NCI-H1694 (cell line): ENCODE data around the gene IL26.

Experiments
- DNase-seq: peaks from one replicate; lab custom pipeline; 2025; lab: John Stamatoyannopoulos, UW

IL26 gene, protein sequence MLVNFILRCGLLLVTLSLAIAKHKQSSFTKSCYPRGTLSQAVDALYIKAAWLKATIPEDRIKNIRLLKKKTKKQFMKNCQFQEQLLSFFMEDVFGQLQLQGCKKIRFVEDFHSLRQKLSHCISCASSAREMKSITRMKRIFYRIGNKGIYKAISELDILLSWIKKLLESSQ

DNA sequence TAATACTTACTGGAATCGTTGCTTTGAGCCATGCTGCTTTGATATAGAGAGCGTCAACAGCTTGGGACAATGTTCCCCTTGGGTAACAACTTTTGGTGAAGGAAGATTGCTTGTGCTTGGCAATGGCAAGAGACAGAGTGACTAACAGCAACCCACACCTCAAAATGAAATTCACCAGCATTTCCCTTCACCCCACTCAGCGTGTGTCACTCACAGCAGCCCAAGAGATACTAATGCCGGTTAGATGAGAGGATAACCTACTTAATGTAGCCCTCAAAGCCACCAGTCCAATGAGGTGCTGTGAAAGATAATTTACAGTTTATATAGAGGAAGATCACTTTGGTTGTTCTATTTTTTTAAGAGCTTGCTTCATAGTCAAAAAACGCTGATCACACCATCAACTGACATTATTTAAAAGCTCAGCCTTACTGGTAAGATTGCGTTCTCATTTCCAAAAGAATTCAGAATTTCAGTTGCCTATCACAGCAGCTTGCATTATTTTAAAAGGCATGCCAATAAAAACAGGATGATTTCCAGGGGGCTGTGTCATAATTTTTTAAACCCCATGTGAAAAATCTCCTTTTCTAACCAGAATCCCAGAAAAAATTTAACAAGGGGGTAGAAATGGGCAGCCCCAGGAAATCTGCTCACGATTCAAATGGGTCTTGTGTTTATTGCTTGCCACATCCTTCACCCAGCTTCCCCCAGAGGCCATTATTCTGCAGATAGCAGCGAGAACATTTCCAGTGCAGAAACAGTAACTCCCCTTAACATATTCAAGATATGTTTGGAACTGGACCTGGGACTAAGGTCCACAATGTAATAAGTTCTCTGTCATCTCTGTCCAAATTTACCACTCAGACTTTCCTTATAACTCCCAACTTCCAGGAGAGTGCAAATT, at the start of gene IL26:
TSS of gene IL26 (minus strand) at position 235 of the 901 bp plus-strand sequence. CDS start at position 181, 54 bp downstream.
- DNase-seq, result no peak

DNA sequence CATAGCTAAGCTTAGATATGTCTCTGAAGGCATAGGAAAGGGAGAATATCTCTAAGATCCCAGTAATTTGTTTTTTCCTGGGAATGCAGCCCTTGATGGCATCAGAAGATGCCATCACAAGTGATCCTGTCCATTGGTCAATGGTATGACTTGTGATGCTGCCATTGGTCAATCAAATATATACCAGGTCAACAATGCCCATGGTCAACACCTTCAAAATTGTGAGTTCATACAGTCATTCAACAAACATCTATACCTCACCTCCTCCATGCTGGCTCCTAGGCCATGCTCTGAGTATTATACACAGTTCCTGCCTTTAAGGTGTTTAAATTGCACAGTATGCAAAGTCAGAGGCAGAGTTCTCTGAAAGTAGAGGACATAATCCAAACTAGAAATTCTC, 47.1 kb upstream of the IL26 start:
- no peak for DNase-seq

DNA sequence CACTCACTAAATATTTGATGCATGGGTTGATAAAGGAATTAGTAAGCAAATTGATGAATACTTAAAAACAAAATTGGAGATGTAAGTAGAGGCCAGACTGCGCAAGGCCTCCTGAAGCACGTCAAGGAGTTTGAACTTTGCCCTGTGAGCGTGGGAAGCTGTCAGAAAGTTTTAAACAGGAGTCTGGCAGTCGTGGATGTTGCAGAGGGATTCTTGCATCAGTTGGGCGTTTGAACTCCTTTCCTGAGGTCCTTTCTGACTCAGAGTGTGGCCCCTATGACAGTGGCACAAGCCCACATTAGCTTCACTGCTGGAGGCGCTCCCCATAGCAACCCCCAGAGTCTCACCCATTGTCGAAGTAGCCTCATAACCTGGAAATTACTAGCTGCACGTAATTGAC, 45.7 kb upstream of the IL26 start:
- DNase-seq, result no peak

DNA sequence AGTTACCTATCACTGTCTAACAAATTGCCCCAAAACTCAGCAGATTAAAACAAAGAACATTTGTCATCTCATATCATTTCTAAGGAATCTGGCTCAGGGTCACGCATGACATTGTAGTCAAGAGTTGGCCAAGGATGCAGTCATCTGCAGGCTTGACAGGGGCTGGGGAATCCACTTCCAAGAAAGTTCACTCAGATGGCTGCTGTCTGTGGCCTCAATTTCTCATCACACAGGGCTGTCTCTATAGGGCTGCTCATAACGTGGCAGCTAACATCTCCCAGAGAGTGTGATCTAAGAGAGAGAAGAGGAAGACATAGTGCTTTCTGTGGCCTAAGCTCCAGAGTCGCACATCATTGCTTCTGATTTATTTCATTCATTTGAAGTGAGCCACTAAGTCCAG, 44.7 kb upstream of the IL26 start:
- DNase-seq, result no peak

DNA sequence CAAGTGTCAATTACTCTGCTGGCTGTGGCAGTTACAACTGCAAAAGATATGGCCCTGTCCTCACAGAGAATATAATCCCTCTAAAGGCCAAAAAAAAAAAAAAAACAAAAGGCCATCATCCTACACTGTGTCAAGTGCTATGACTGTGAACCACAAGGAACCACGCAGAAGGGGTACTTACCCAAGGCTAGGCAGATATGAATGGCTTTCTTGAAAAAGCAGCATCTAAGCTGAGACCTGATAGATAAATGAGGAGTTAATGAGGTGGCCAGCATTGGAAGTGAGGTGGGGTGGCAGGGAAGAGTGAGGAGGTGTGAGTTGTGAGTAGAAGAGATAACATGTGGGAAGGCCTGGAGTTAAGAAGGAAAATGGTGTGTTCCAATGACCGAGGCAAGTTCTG, 44.2 kb upstream of the IL26 start:
- DNase-seq, result no peak

DNA sequence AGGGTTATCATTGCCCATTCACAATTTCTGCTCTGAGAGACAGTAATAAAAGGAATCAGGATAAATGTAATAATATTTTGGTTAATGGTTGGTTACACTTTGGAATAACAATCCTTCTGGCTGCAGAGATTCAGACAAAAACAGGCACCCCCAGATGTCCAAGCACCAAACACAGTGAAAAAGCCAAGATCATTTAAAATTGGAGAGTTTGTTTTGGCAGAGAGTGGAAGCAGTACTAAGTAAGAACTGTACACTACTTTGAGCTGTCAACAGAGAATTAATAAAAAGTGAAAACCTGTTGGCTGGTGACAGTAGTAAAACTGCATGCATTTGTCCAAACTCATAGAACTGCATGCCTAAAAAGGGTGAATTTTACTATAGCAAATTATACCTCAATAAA, 43.4 kb upstream of the IL26 start:
- DNase-seq, result no peak

DNA sequence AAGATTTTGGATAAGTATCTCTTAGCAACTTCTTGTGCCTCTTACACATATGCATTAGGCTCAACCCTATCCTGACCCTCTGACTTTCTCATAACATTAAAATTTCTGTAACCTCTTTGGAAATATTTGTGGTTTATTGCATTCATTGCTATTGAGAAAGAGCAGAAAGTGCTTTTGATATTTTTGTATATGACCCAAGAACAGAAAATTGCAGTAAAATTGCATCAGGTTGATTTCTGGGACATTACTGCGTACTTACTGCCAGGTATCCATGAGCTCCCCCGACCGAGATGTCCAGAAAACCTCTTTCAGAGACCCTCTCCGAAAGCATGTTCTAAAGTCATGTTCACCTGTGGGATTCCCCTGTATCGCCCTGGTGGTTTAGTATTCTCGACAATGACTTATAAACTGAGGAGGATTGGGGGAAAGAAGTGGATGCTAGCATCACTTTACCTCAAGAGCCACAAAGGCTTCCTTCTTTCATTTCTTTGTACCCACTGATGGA, 42.3 kb upstream of the IL26 start:
- DNase-seq, result no peak

DNA sequence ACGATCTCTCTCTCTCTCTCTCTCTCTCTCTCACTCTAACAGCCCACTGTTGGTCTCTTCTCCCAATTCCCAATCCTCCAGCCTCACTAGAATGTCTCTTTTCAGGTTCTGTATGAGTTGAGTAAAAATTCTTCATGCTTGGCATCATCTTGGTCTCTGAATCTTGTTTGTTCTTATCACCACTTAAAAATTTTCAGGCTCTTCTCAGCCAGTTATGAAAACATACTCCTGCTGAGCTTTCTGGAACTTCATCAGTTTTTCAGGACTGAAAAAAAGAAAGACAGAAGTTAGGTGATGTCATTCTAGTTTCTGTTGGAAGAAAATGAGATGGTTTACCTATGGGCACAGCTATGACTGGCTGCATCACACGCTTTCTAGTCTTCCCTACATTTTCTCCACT, 39.2 kb upstream of the IL26 start:
- DNase-seq, result no peak

DNA sequence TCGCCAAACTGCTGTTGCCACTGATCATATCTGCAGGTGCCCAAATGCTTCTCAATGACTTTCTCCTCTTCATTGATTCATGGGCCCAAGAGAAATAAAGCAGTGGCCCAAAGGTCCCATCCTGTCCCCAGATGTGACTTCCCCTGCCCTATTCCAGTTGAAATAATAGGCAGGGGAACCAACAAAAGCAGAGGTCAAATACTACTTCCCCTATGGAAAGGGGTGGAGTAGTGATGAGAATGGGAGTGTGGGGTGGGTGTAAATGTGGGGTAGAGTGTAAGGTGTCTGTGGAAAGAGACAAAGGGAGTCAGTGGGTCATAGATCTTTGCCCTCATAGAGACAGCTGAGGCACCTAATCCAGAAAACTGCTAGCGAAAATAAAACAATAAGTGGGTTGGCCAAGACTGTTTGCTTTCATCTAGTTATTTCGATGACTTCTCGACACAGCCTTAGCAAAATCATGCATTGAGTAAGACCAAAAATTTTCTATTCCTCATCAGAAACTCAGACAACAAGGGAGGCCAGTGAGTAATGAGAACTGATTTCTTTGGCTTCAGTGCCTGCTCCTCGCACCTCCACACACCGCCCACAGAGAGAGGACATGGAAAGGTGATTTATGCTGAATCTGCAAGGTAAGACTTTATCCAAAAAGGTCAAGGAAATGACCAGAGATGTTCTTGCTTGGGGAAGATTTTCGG, 38.7 kb upstream of the IL26 start:
- no peak for DNase-seq

DNA sequence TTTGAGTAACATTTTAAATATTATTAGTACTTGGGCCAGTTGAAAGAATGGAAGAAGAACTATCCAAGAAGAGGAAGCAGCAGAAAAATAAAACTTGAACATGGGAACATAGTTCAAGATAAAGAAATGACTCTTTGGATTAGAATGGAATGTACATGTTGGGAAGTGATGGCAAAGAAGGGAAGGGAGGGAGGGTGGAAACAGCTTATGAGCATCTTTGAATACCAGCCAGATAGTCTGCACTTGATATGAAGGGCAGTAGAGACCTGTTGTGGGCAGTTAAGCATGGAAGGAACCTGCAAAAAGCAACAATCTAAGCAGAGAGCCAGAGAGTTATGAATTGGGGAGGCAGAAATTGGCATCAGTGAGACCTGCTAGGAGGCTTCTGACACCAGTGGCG, 37.8 kb upstream of the IL26 start:
- DNase-seq, result no peak

DNA sequence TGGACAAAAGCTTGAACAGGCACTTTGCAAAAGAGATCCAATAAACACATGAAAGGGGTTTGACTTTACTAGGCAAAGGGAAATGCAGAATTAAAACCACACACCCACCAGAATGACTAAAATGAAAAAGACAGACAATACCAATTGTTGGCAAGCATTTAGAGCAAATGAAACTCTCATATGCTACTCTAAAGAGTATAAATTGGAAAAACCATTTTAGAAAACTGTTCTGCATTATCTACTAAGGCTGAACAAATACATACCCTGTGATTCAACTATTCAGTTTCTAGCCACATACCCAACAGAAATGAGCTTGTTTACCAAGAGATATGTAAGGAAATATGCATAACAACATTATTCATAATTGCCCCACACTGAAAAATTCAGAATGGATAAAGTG, 36.3 kb upstream of the IL26 start:
- no peak for DNase-seq

DNA sequence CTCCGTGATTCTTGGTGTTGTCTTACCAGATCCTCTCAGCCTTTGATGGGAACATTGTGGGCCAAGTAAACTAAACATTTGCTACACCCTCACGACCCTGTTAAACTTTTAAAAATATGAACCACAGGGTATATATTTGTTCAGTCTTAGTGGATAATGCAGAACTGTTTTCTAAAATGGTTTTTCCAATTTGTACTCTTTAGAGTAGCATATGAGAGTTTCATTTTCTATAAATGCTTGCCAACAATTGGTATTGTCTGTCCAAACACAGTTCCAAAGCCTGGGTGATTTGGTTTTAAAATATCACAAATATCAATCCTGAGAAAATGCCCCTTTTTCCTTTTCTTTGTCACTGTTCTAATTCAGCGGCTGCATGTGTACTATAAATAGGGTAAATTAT, 34.5 kb upstream of the IL26 start:
- DNase-seq, result no peak

DNA sequence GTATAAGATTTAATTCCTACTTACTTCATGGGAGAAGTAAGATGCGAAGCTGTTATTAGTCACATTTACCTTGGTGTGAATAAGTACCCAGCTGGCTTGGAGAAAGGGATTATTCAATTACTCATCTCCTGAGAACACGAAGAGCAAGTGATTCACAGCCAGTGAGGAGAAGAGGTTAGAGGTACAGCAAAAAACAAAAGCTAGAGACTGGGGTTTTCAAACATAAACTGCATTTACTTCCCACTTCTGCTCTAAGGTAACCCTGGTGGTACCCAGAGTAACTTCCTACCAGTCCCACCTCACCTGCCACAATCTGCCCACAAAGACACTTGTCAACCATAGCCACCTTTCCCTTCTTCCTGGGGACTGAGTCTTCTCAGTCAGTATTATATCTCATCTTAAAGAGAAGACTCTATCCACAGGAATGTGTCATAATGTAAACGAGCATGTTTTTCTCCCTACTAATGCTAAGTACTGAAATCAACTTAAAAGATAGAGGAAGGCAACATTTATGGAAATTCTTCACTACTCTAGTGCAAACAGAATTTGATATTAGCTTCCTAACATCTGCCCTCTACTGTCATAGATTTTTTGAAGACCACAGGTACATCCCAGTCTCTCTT, 33.8 kb upstream of the IL26 start:
- no peak for DNase-seq

DNA sequence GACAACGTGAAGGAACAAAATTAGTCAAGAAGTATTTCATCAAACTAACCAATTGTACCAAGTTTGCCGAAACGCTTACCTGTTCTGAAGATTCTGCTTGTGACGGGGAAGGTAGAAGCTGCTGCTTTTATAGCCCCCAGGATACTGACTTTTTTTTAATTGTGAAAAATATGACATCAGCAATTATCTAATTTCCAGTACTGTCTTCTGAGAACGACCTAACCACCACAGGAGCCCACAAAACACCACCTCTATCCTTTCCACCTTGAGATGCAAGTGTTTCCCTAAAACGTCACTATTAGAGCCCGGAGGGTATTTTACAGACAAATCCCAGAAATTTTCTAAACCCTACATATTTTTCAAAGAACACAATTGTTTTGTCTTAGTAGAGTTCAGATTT, 27.9 kb upstream of the IL26 start, which contains the start of gene IL22:
TSS of gene IL22 (minus strand) at position 101 of the 400 bp plus-strand sequence. CDS start 156 bp downstream, outside the sequence.
- DNase-seq, result no peak

DNA sequence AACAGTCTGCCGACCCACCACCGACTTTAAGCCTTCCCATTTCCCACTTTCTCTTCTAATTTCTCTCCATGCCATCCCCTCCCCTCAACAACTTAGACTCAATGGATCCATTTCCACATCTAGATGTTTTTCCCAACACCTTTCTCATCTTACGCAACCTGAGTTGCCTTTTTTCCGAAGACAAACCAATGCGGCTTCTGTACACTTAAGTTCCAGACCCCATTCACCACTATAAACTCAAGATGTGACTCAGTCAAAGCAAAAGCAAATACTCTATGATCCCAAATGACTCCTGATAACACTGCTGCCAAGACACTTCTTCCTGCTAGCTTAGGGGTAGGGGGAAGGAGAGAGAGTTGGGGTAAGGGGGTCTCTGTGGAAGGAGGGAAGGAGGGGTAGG, 26.5 kb upstream of the IL26 start:
- no peak for DNase-seq

DNA sequence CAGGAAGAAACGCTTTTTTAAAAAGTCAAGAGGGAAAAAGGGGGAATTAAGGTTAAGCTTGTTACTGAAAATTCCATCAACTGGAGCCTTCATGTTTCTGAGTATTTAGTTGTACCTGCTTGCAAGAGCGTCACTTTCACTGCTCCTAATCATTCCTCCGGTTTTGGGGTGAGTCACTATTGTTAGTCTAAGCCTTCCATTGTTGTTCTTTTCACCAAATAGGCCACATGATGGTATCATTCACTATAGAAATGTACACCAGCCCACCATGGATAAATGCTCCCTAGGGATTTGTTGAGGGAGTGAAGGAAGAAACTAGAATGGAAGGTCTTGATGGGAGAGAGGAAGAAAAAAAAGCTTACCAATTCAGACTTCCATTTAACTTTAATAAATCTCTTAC, 24.8 kb upstream of the IL26 start:
- DNase-seq, result no peak

DNA sequence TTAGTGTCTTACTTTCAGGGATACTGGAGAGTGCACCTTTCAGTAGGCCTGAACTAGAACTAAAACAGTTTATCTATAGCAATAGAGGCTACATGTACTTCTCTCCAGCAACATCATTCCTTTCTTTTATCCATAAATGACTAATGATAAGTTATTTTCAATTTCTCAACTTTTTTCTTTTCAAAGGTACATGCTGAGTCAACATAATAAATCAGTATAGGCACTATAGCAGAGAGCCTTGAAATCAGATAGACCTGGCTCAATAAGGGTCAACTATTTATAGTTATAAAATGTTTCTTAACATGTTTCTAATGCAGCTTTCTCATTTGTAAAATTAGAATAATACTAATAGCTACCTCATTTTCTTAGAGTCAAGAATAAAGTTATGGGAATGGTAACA, 22.2 kb upstream of the IL26 start:
- DNase-seq, result no peak

DNA sequence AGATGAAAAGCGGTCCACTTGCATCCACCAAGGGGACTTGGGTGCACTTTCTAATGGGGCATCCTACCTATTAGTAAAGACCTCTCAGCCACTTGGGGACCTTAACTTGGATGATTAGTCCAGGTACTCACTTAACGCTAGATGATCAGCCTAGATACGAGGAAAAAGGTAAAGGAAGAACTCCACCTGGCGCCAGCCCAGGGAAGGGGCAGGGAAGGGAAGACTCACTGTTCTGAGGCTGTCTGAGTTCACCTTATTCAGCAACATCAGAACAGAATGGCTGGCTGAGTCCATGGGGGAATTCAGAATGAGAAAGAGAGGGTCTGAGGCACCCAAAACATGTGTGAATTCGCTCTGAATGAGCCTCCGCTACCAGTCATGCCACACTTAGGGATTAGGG, 20.7 kb upstream of the IL26 start:
- no peak for DNase-seq

DNA sequence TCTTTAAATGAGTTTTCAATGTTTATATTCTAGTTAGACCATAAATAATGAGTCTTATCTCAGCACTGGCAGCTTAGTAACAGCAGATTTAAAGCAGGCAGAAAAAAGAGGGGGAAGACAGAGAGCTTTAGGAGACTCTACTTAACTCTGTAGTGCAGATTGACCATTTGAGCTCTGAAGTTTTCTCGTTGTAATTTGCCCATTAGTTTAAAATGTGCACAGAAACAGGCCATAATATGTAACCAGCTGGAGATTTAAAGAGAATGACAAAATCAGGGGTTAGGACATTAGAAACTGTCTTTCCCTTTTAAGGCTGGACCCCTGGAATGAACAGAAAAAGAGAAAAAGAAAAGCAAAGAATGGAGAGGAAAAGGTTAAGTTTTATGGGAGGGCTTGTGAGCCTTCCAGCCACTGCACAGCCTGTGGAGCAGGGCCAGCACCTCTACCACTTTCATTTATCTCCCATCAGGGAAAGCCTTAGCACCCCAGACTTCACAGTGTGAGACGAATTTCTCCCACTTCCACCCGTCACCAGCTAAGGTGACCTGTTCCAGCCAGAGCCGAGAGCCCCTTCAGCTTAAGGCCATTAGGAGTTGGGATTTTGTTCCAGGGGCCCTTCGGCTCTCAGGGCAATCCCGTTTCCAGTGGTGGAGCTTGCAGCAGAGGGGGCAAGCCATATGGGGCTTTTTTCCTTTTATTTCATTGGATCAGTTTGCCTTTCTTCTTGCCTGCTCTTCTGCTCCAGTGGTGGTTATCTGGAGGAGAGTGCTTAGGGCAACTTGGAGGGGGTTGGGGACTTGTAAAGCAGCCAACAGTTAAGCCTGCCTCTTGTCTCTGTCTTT, 19.8 kb upstream of the IL26 start:
- DNase-seq, result no peak

DNA sequence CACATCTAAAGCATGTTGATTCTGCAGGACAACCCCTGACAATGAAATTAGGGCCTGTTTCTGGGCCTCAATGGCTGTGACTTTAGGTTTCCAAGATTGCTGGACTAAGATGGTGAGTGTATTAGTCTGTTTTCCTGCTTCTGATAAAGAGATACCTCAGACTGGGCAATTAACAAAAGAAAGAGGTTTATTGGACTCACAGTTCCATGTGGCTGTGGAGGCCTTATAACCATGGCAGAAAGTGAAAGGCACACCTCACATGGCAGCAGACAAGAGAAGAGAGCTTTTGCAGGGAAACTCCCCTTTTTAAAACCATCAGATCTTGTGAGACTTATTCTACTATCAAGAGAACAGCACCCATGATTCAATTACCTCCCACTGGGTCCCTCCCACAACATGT, 17.2 kb upstream of the IL26 start:
- no peak for DNase-seq

DNA sequence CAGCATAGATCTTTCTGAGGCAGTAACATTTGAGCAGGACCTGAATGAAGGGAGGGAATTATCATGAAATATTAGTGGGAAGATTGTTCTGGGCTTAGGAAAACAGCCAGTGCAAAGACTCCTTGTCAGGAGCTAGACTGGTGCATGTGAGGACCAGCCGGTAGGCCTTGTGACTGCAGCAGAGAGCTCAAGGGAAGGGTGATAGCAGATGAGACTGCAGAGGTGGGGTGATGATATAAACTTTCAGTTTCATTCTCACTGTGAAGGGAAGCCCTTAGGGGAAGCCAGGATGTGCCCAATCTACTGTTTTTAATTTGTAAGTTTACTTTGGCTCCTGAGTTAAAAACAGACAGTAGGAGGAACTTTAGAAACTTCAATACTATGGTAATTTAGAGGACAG, 15.4 kb upstream of the IL26 start:
- DNase-seq, result no peak
